22Rv1 (cell line): ENCODE data around the gene DIRAS3.

Source experiments
- CTCF ChIP-seq: fragments of 450-650 bp; IDR thresholded peaks from 2 replicates; pipeline ENCODE4 v1.5.1; 2017; ENCODE audit warnings: mild to moderate bottlenecking
- ZFX ChIP-seq: fragments of 450-650 bp; IDR thresholded peaks from 2 replicates; pipeline ENCODE4 v1.6.1; 2017; ENCODE audit warnings: antibody characterized with exemption, borderline replicate concordance

DNA sequence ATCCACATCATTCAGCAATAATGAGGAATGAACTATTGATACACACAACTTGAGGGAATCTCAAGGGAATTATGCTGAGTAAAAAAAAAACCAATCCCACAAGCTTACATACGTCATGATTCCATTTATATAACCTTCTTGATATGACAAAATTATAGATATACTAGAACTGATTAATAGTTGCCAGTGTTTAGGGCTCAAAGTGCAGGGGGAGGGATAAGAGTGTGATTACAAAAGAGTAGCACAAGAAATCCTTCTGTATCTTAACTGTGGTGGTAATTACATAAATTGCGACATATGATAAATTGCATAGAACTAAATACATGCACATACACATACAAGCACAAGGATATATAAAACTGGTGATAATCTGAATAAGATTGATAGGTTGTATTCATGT, 13.5 kb downstream of the DIRAS3 start:
- TF ChIP-seq ZFX (no peak), CTCF (no peak)
